HFF-Myc (cell line): ENCODE measurements around the gene JPH4.
A peak's percentile ranks its signal among the peaks of the same experiment; 100 is the strongest.

Source experiments
- DNase-seq: peaks from one replicate; pipeline ENCODE4 v3.0.0-alpha.2; 2011; ENCODE audit warnings: low read depth; ENCODE audit errors: extremely low read depth
- H3K4me3 ChIP-seq: replicated peaks from 2 replicates; pipeline ENCODE4 v1.5.1; 2011; ENCODE audit warnings: low read depth, mild to moderate bottlenecking, control low read depth, low read length
- TF ChIP-seq, protein P1 (sequence below): IDR thresholded peaks from 2 replicates; pipeline ENCODE4 v1.5.1; 2012; ENCODE audit warnings: mild to moderate bottlenecking, low read depth, low read length, control low read depth; ENCODE audit errors: missing control alignments

Gene JPH4

DNA sequence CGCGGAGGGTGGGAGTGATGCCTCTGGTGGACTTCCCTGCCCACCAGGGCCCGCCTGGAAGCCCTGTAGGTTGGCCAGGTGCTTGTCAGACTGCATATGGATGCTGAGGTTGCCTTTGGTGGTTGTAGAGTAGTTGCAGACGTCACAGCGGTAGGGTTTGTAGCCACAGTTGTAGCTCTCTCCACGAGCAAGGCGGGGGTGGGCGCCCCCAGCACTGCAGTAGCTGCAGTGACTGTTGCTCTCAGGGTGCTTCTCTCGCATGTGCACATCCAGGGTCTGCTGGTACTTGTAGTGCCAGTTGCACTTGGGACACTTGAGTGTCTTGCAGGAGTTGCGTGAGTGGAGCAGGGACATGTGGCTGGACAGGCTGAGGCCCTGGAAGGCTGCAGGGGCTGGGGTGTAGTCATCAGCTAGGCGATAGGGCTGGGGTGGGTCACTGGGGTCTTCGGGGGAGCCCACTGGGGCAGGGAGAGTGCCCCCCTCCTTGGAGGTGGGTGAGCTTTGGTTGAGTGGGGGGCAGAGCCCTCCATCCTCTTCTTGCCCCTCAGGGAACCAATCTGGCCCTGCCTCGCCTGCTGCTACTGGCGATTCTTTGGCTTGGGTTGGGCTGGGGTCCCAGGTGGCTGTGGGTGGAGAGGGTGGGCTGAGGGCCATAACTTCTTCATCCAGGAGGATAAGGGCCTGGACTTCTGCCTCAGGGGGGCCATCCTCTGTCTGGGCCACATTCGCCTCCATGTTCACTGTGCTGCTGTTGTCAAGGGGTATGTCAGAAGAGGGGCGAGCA lies 44.7 kb downstream of the JPH4 start:
- no peak for DNase-seq
- TF ChIP-seq, protein P1, sequence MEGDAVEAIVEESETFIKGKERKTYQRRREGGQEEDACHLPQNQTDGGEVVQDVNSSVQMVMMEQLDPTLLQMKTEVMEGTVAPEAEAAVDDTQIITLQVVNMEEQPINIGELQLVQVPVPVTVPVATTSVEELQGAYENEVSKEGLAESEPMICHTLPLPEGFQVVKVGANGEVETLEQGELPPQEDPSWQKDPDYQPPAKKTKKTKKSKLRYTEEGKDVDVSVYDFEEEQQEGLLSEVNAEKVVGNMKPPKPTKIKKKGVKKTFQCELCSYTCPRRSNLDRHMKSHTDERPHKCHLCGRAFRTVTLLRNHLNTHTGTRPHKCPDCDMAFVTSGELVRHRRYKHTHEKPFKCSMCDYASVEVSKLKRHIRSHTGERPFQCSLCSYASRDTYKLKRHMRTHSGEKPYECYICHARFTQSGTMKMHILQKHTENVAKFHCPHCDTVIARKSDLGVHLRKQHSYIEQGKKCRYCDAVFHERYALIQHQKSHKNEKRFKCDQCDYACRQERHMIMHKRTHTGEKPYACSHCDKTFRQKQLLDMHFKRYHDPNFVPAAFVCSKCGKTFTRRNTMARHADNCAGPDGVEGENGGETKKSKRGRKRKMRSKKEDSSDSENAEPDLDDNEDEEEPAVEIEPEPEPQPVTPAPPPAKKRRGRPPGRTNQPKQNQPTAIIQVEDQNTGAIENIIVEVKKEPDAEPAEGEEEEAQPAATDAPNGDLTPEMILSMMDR = no peak
- no peak overlapping the region for H3K4me3 ChIP-seq

DNA sequence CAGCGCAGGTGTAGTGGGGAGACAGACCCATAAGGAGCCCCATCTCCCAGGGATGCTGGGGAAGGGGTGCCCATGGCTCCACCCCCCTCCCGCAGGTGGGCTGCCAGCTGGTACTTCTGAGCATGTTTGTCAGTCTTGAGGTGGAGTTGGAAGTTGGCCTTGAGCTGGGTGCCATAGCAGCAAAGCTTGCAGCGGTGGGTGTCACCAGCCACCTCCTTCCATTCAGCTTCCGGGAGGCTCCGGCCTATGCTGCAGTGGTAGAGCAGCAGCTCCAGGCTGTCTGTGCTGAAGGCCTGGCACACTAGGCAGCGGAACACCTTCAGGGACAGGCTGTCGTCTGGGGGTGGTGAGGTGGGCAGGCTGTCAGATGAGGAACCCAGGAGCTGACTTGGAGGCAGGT lies 45.9 kb downstream of the JPH4 start:
- TF ChIP-seq, protein P1 = no peak
- no peak overlapping the region for H3K4me3 ChIP-seq
- DNase-seq = no peak

DNA sequence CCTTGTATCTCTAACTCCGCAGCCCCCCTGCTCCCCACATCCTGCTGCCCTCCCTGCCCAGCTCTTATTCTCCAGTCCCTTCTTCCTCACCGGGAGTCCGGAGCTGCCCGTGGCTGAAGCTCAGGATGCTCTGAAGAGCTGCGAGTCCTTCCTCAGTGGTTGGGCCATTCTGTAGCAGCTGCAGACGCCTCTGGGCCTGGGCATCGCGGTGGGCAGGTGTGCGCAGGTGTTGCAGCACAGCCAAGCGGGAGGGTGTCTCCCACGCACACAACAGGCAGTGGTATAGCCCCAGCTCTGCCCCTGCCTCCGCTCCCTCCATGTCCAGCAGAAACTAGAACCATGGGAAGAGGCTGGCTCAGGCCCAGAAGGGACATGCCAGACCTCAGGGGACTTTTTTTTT lies 47.2 kb downstream of the JPH4 start:
- TF ChIP-seq, protein P1 = no peak
- no peak overlapping the region for H3K4me3 ChIP-seq
- DNase-seq = no peak

DNA sequence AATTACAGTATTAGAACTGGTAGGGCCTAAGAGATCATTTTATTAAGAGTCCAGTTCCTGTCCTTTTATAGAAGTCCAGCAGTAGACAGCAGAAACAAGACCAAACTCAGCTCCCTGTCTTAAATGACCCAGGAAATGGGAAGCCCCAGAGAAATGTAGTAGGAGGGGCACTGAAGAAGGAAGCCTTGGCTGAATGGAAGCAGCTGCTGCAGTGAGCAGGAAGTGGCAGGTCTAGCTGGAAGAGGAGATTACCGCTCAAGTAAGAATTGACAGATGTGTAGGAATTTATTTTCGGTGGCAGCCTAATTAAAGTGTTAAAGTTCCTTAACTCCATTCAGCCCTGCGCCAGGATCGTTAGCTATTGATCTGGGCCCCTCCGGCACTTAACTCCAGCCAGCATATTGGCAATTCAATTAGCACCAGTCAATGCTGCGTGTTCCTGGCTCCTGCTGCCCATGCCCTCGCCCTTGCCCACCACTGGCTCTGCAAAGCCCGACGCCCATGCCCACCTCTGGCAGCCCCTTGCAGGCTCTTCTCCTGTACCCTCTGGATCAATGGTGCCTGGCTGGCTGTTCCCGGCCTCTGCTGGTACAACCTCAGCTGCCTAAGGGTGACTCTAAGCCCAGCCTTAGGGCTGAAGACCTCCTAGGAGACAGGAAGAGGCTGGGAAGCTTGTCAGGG lies 48.1 kb downstream of the JPH4 start:
- H3K4me3 ChIP-seq = no peak overlapping the region
- no peak for DNase-seq
- TF ChIP-seq, protein P1 = no peak

DNA sequence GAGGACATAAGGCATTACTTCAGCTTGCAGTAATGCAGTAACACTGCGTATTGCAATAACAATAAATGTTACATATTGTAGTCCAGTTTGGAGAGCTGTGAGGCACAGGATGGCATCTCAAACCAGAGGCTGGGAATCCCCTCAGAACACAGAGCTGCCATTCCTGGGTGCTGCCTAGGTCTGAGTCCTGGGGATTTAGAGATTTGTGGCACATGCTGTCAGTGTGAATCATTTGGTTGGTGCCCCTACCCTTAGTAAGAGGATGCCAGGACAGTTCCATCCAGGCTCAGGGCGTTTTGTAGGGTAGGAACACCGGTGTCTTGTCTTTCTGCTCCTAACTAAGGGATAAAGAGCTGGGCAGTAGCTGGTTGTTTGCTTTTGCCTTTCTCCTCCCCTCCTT lies 49.6 kb downstream of the JPH4 start:
- no peak overlapping the region for H3K4me3 ChIP-seq
- DNase-seq = no peak
- TF ChIP-seq, protein P1 = no peak

DNA sequence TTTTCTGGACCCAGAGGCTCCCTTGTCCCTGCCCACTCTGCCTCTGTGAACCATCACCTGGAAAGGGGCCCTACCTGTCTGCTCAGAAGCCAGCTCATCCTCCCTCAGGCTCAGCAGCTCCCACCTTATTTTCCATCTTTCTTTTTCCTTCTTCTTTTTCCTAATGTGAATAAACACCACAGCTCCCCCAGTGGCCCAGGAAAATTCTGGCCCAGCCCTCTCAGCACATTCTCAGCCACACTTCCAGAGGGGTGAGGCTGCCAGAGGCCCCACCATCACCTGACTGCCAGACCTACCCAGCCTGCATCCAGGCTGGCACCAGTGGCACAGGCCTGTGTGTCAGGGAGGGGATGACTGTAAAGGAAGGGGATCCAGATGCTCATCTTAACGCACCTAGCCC lies 50.0 kb downstream of the JPH4 start:
- H3K4me3 ChIP-seq = no peak overlapping the region
- TF ChIP-seq, protein P1 = peak; percentile 32
- no peak for DNase-seq

DNA sequence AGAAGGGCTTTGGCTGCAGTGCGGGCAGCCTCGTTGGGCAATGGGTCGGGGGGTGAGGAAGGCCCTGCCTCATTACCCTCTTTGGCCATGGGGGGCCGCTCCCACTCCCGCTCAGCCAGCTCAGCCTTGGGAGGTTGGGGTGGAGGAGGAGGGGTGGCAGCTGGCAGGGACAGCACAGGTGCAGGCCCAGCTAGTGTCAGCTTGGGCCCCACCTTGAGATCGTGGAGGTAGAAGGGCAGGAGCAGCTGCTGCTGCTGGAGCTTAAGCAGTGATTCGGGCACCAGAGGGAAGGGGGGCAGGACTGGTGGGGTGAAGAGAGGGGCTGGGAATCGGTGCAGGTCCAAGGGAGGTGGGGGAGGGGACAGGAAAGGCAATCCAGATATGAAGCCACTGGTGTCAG lies 53.0 kb downstream of the JPH4 start:
- no peak overlapping the region for H3K4me3 ChIP-seq
- DNase-seq = no peak
- TF ChIP-seq, protein P1 = no peak
